Astrocyte (in vitro differentiated cells and primary cell): Measurements from ENCODE around the gene ASB15. TPM values are rescaled to one million over a fixed set of nuclear protein-coding genes. Genes with fewer than 3 reads are reported as not detected.

ENCODE experiments used
- DNase-seq: peaks from one replicate; pipeline ENCODE4 v3.0.0-alpha.2; 2010; ENCODE audit warnings: low read depth
- FAIRE-seq: peaks from 2 replicates; lab custom pipeline; 2011; peaks lifted over from hg19 to GRCh38; lab: Jason Lieb, UNC
- H2AFZ ChIP-seq: 2 replicates; pipeline ENCODE4 v1.6.0; 2012; ENCODE audit warnings: low read depth, low read length, inconsistent platforms
- H3K27ac ChIP-seq: 2 replicates; pipeline ENCODE4 v1.5.1; 2011; ENCODE audit warnings: low read depth, low read length, inconsistent platforms
- H3K27me3 ChIP-seq: 2 replicates; pipeline ENCODE4 v1.6.0; 2011; ENCODE audit warnings: low read length, inconsistent platforms; ENCODE audit not compliant: insufficient read depth
- H3K36me3 ChIP-seq: 2 replicates; pipeline ENCODE4 v1.5.1; 2011; ENCODE audit warnings: low read length, inconsistent platforms; ENCODE audit not compliant: insufficient read depth
- H3K4me1 ChIP-seq: 2 replicates; pipeline ENCODE4 v1.5.1; 2011; ENCODE audit warnings: low read length, inconsistent platforms; ENCODE audit not compliant: insufficient read depth
- H3K4me2 ChIP-seq: 2 replicates; pipeline ENCODE4 v1.6.0; 2012; ENCODE audit warnings: low read length, inconsistent platforms
- H3K4me3 ChIP-seq: 2 replicates; pipeline ENCODE4 v1.5.1; 2011; ENCODE audit warnings: low read depth, mild to moderate bottlenecking, low read length, inconsistent platforms; ENCODE audit not compliant: insufficient read depth
- H3K79me2 ChIP-seq: 2 replicates; pipeline ENCODE4 v1.6.0; 2012; ENCODE audit warnings: mild to moderate bottlenecking, low read length, inconsistent platforms; ENCODE audit not compliant: insufficient read depth
- H3K9ac ChIP-seq: 2 replicates; pipeline ENCODE4 v1.6.0; 2012; ENCODE audit warnings: mild to moderate bottlenecking, low read length, inconsistent platforms
- H3K9me3 ChIP-seq: 2 replicates; pipeline ENCODE4 v1.5.1; 2012; ENCODE audit warnings: low read depth, mild to moderate bottlenecking, low read length, inconsistent platforms; ENCODE audit not compliant: insufficient read depth
- H4K20me1 ChIP-seq: 2 replicates; pipeline ENCODE4 v1.6.0; 2012; ENCODE audit warnings: low read length, inconsistent platforms; ENCODE audit not compliant: insufficient read depth
- H3K27ac Mint-ChIP-seq: one replicate; pipeline ENCODE4 v1.8.0; 2021; ENCODE audit warnings: mild to moderate bottlenecking, mixed read lengths; ENCODE audit not compliant: unreplicated experiment
- H3K27me3 Mint-ChIP-seq: one replicate; pipeline ENCODE4 v1.8.0; 2021; ENCODE audit warnings: low read depth, mixed read lengths; ENCODE audit not compliant: unreplicated experiment
- H3K36me3 Mint-ChIP-seq: one replicate; pipeline ENCODE4 v1.8.0; 2021; ENCODE audit warnings: low read depth, mixed read lengths; ENCODE audit not compliant: unreplicated experiment
- H3K4me1 Mint-ChIP-seq: one replicate; pipeline ENCODE4 v1.8.0; 2021; ENCODE audit warnings: low read depth, mixed read lengths; ENCODE audit not compliant: unreplicated experiment
- H3K4me3 Mint-ChIP-seq: one replicate; pipeline ENCODE4 v1.8.0; 2021; ENCODE audit warnings: mild to moderate bottlenecking, moderate library complexity, mixed read lengths; ENCODE audit not compliant: unreplicated experiment
- H3K9me3 Mint-ChIP-seq: one replicate; pipeline ENCODE4 v1.8.0; 2021; ENCODE audit warnings: mild to moderate bottlenecking, mixed read lengths; ENCODE audit not compliant: unreplicated experiment
- CTCF ChIP-seq: IDR thresholded peaks from 2 replicates; pipeline ENCODE4 v1.5.1; 2011; ENCODE audit warnings: low read depth, mild to moderate bottlenecking, inconsistent platforms, low read length, moderate library complexity; ENCODE audit not compliant: insufficient read depth
- EZH2 ChIP-seq: IDR thresholded peaks from 2 replicates; pipeline ENCODE4 v1.6.1; 2012; ENCODE audit warnings: mild to moderate bottlenecking, low read length, inconsistent platforms; ENCODE audit not compliant: insufficient read depth
- total RNA-seq: library from RNA; stranded (reverse); gene quantifications from 2 replicates; pipeline ENCODE4 v1.2.1, GENCODE V29; 2021

ASB15 gene
- total RNA-seq, 1 donor from 2014 or later = not detected

- Mint-ChIP-seq H3K9me3 (no peaks in the 10 kb centered on the region), H3K36me3 (no peaks in the 10 kb centered on the region), H3K4me1 (no peaks in the 10 kb centered on the region), H3K4me3 (no peak overlapping the region), H3K27me3 (peaks cover 2% of the 10 kb centered on the region), H3K27ac (no peak overlapping the region)
- no peaks in the 10 kb centered on the region for H3K36me3 ChIP-seq
- H3K4me3 ChIP-seq = no peak overlapping the region
- H3K9me3 ChIP-seq = no peaks in the 10 kb centered on the region
- TF ChIP-seq CTCF (no peak), EZH2 (no peak)
- H4K20me1 ChIP-seq = no peaks in the 10 kb centered on the region
- no peaks in the 10 kb centered on the region for H3K79me2 ChIP-seq
- H2AFZ ChIP-seq = no peak overlapping the region
- DNase-seq = no peak
- no peak overlapping the region for H3K4me2 ChIP-seq
- H3K4me1 ChIP-seq = no peaks in the 10 kb centered on the region
- H3K27ac ChIP-seq = no peak overlapping the region
- no peak for FAIRE-seq
- H3K27me3 ChIP-seq = peaks cover 5% of the 10 kb centered on the region
- no peak overlapping the region for H3K9ac ChIP-seq
These were observed 55.1 kb downstream of the ASB15 start for GRCh38 chr7:123656544-123657303.

- peaks cover 5% of the 10 kb centered on the region for H3K27me3 ChIP-seq
- H3K4me1 Mint-ChIP-seq = no peaks in the 10 kb centered on the region
- peaks cover 2% of the 10 kb centered on the region for H3K9me3 ChIP-seq
- peaks cover 3% of the 10 kb centered on the region for H3K27me3 Mint-ChIP-seq
- no peak overlapping the region for H3K27ac Mint-ChIP-seq
- H3K27ac ChIP-seq = no peak overlapping the region
- H3K36me3 Mint-ChIP-seq = no peaks in the 10 kb centered on the region
- H3K4me3 ChIP-seq = no peak overlapping the region
- H3K79me2 ChIP-seq = no peaks in the 10 kb centered on the region
- H3K4me2 ChIP-seq = no peak overlapping the region
- TF ChIP-seq EZH2 (no peak), CTCF (no peak)
- H3K9me3 Mint-ChIP-seq = no peaks in the 10 kb centered on the region
- no peak overlapping the region for H3K4me3 Mint-ChIP-seq
- H3K36me3 ChIP-seq = no peaks in the 10 kb centered on the region
- DNase-seq = no peak
- no peak overlapping the region for H3K9ac ChIP-seq
- H3K4me1 ChIP-seq = no peaks in the 10 kb centered on the region
- H4K20me1 ChIP-seq = no peaks in the 10 kb centered on the region
- FAIRE-seq = no peak
- no peak overlapping the region for H2AFZ ChIP-seq
These were observed 55.7 kb downstream of the ASB15 start for GRCh38 chr7:123657304-123657685.

DNA sequence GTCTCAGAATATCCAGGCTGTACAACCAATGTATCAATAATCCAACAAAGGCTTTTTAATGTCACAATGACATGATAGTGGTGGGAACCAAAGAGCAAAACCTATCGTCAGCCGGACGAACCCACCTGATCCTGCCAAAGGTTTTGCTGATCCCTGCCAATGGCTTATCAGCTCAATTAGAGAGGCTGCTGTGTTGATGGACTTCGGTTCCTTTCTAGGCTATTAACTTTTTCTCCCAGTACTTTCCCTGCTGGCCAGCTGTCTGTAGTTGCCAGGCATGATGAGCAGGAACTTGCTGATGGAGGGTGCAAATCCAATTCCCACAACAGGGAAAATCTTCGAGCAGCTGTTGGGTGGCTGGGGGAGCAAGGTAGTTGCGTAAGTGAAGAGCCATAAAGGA is 56.4 kb downstream of the ASB15 start:
- Mint-ChIP-seq H3K4me3 (no peak overlapping the region), H3K9me3 (no peaks in the 10 kb centered on the region), H3K4me1 (no peaks in the 10 kb centered on the region), H3K36me3 (no peaks in the 10 kb centered on the region), H3K27me3 (peaks cover 3% of the 10 kb centered on the region), H3K27ac (no peak overlapping the region)
- Histone ChIP-seq H3K9ac (no peak overlapping the region), H3K4me3 (no peak overlapping the region), H3K79me2 (no peaks in the 10 kb centered on the region), H3K4me2 (no peak overlapping the region), H3K36me3 (no peaks in the 10 kb centered on the region), H4K20me1 (no peaks in the 10 kb centered on the region), H3K4me1 (no peaks in the 10 kb centered on the region), H2AFZ (no peak overlapping the region), H3K9me3 (peaks cover 2% of the 10 kb centered on the region), H3K27me3 (peaks cover 5% of the 10 kb centered on the region), H3K27ac (no peak overlapping the region)
- TF ChIP-seq EZH2 (no peak), CTCF (no peak)
- FAIRE-seq = no peak
- DNase-seq = no peak
